Ishikawa (cell line): ENCODE measurements around the gene BRD2.

Experiments
- EGR1 ChIP-seq: IDR thresholded peaks from 2 replicates; pipeline ENCODE4 v1.6.1; 2012
- EP300 ChIP-seq: IDR thresholded peaks from 2 replicates; pipeline ENCODE4 v1.6.1; 2012; ENCODE audit warnings: borderline replicate concordance
- NFIC ChIP-seq: IDR thresholded peaks from 2 replicates; pipeline ENCODE4 v1.6.1; 2012
- RAD21 ChIP-seq: IDR thresholded peaks from 2 replicates; pipeline ENCODE4 v1.6.1; 2012; ENCODE audit warnings: low read depth
- TAF1 ChIP-seq: IDR thresholded peaks from 2 replicates; pipeline ENCODE4 v1.6.1; 2012; ENCODE audit warnings: low read depth, mild to moderate bottlenecking
- YY1 ChIP-seq: IDR thresholded peaks from 2 replicates; pipeline ENCODE4 v1.6.1; 2012; ENCODE audit warnings: low read depth
- TF ChIP-seq, protein P1 (sequence below): IDR thresholded peaks from 2 replicates; pipeline ENCODE4 v1.6.1; 2012
- TF ChIP-seq, protein P2 (sequence below): IDR thresholded peaks from 2 replicates; pipeline ENCODE4 v1.6.1; 2012

DNA sequence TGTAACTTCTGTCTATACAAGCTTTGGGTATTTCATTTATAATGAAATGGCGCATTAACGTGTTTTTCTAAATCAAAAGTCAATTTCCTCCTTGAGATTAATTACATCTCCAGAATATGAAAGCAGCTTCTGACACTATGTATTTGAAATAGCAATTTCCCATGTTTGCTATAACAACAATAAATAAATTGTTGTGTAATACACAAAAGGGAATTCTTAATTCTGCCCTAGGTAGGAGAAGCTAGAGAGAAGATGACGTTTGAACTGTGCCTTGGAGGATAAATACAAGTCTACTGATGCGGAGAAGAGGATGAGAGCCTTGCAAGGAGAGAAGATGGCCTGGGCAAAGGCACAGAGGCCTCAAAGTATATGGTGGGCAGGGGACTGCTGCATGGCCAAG lies 48.6 kb downstream of the BRD2 start:
- TF ChIP-seq TAF1, result no peak
- TF ChIP-seq, protein P1, sequence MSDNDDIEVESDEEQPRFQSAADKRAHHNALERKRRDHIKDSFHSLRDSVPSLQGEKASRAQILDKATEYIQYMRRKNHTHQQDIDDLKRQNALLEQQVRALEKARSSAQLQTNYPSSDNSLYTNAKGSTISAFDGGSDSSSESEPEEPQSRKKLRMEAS, result no peak
- TF ChIP-seq EGR1, result no peak
- no peak for TF ChIP-seq NFIC
- no peak for TF ChIP-seq YY1
- TF ChIP-seq RAD21, result no peak
- TF ChIP-seq, protein P2, sequence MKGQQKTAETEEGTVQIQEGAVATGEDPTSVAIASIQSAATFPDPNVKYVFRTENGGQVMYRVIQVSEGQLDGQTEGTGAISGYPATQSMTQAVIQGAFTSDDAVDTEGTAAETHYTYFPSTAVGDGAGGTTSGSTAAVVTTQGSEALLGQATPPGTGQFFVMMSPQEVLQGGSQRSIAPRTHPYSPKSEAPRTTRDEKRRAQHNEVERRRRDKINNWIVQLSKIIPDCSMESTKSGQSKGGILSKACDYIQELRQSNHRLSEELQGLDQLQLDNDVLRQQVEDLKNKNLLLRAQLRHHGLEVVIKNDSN, result no peak
- TF ChIP-seq EP300, result no peak
